HG02610 (cell line): ENCODE measurements around the gene OLFM3.

Source experiments
- ATAC-seq: cut with Tn5 transposase; IDR thresholded peaks from one replicate; pipeline ENCODE4 v1.9.1; 2021; ENCODE audit warnings: mild to moderate bottlenecking, moderate library complexity; ENCODE audit not compliant: unreplicated experiment

OLFM3 gene

GRCh38 chr1:101996825-101997465 is at the start of gene OLFM3:
OLFM3 (minus strand) TSS chr1:101996926.
- no peak for ATAC-seq

- ATAC-seq = no peak
Measured at GRCh38 chr1:102045752-102046151, 49.0 kb upstream of the OLFM3 start.

- peak; percentile 59 for ATAC-seq
Measured at GRCh38 chr1:102032534-102032933, 35.8 kb upstream of the OLFM3 start.

GRCh38 chr1:102019530-102019929 is 22.8 kb upstream of the OLFM3 start:
- ATAC-seq = no peak

GRCh38 chr1:102015728-102016127 is 19.0 kb upstream of the OLFM3 start:
- no peak for ATAC-seq

GRCh38 chr1:102002057-102002456 is 5.3 kb upstream of the OLFM3 start:
- no peak for ATAC-seq

- no peak for ATAC-seq
Measured at GRCh38 chr1:101995984-101996745, 561 bp downstream of the OLFM3 start.

- ATAC-seq = no peak
Measured at GRCh38 chr1:101993710-101994109, 3.0 kb downstream of the OLFM3 start.

GRCh38 chr1:101992821-101993575 is 3.7 kb downstream of the OLFM3 start:
- ATAC-seq = no peak

- no peak for ATAC-seq
Measured at GRCh38 chr1:101980974-101981373, 15.8 kb downstream of the OLFM3 start.

- ATAC-seq = no peak
Measured at GRCh38 chr1:101977266-101977665, 19.5 kb downstream of the OLFM3 start.

GRCh38 chr1:101976161-101976560 is 20.6 kb downstream of the OLFM3 start:
- no peak for ATAC-seq

GRCh38 chr1:101975371-101975770 is 21.4 kb downstream of the OLFM3 start:
- ATAC-seq = no peak

GRCh38 chr1:101974599-101975274 is 22.0 kb downstream of the OLFM3 start:
- ATAC-seq = no peak

- no peak for ATAC-seq
Measured at GRCh38 chr1:101971304-101971703, 25.4 kb downstream of the OLFM3 start.

- no peak for ATAC-seq
Measured at GRCh38 chr1:101967871-101968270, 28.9 kb downstream of the OLFM3 start.

GRCh38 chr1:101965341-101965740 is 31.4 kb downstream of the OLFM3 start:
- no peak for ATAC-seq

GRCh38 chr1:101964708-101965107 is 32.0 kb downstream of the OLFM3 start:
- no peak for ATAC-seq

- no peak for ATAC-seq
Measured at GRCh38 chr1:101960142-101960541, 36.6 kb downstream of the OLFM3 start.

- no peak for ATAC-seq
Measured at GRCh38 chr1:101959456-101959855, 37.3 kb downstream of the OLFM3 start.

GRCh38 chr1:101957771-101958170 is 39.0 kb downstream of the OLFM3 start:
- ATAC-seq = no peak
